Adrenal gland (tissue), 5 donors: ENCODE data around the gene TRNAU1AP.

Source experiments
- POLR2A ChIP-seq, 2 donors: fragments of 450-650 bp; IDR thresholded peaks; one replicate each; pipeline ENCODE4 v1.6.1; 2017; ENCODE audit warnings: antibody characterized with exemption in 2 of 2, mild to moderate bottlenecking in 2 of 2, moderate library complexity in 1 of 2
- TF ChIP-seq, protein P1 (sequence below), 6 experiments: fragments of 450-650 bp in 4 of 6; fragments of 200-600 bp in 2 of 6; sonication (generic) in 1 of 6; IDR thresholded peaks; 1 replicate in 5 of 6; 2 replicates in 1 of 6; pipeline versions ENCODE4 v1.5.1 to v1.8.0; 2016 to 2021; ENCODE audit warnings: antibody characterized with exemption in 6 of 6, mild to moderate bottlenecking in 2 of 6, moderate library complexity in 1 of 6
- donor health status: DM: no; HTN: no; CAD: no.

DNA sequence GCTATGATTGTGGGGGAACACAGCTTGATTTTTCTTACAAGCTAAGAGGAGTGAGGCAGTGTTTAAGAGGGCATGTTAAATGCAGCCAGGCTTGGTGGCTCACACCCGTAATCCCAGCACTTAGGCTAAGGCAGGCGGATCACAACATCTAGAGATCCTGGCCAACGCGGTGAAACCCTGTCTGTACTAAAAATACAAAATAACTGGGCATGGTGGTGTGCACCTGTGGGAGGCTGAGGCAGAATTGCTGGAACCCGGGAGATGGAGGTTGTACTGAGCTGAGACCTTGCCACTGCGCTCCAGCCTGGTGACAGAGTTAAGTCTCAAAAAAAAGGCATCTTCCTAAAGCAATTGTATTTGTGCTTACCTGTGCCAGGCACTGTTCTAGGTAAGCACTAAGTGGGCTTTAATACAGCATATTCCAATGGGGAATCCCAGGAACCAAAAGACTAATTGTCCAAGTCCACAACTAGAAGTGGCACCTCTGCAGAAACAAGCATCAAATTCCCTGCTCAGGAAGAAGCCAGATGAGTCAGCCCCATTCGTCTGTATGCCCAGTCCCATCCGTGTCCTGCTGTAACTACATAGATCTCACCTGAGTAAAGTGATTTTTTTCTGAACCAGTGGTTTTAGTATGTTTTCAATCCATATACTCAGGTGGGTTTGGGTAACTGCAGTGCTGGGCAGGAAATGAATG lies 42.5 kb upstream of the TRNAU1AP start:
- TF ChIP-seq, protein P1, sequence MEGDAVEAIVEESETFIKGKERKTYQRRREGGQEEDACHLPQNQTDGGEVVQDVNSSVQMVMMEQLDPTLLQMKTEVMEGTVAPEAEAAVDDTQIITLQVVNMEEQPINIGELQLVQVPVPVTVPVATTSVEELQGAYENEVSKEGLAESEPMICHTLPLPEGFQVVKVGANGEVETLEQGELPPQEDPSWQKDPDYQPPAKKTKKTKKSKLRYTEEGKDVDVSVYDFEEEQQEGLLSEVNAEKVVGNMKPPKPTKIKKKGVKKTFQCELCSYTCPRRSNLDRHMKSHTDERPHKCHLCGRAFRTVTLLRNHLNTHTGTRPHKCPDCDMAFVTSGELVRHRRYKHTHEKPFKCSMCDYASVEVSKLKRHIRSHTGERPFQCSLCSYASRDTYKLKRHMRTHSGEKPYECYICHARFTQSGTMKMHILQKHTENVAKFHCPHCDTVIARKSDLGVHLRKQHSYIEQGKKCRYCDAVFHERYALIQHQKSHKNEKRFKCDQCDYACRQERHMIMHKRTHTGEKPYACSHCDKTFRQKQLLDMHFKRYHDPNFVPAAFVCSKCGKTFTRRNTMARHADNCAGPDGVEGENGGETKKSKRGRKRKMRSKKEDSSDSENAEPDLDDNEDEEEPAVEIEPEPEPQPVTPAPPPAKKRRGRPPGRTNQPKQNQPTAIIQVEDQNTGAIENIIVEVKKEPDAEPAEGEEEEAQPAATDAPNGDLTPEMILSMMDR (IDR thresholded peaks at IDR 0.05), result no peak
- TF ChIP-seq POLR2A (IDR thresholded peaks at IDR 0.05), result no peak
